ENCODE data around the gene HMGCL. TPM values are rescaled to one million over a fixed set of nuclear protein-coding genes. Genes with fewer than 3 reads are reported as not detected.
A peak's percentile ranks its signal among the peaks of the same experiment; 100 is the strongest.

HMGCL gene
- total RNA-seq, 1 experiment from 2014 or later: 30.4 TPM

- peak; percentile 66 for DNase-seq (ENCODE audit: unreplicated experiment)
- Mint-ChIP-seq H3K4me1 (ENCODE audit: insufficient read depth, unreplicated experiment) (peaks cover 14% of the 10 kb centered on the region), H3K27me3 (ENCODE audit: insufficient read depth, unreplicated experiment) (no peaks in the 10 kb centered on the region), H3K27ac (ENCODE audit: low read depth, unreplicated experiment) (no peak overlapping the region), H3K9me3 (ENCODE audit: unreplicated experiment) (no peaks in the 10 kb centered on the region), H3K4me3 (ENCODE audit: unreplicated experiment) (no peak overlapping the region), H3K36me3 (ENCODE audit: insufficient read depth, unreplicated experiment) (peaks cover 74% of the 10 kb centered on the region)
- ChIA-PET POLR2A (interaction anchor here (0.7 to 1.5 kb wide), 5 partner anchors 8 to 21 kb away, joined by 3 to 15 read pairs (median 4); partner anchors contain the start of gene HMGCL), CTCF (interaction anchor here (0.6 to 1.1 kb wide), 2 partner anchors 55 to 116 kb away, joined by 3 read pairs; no protein-coding TSS in a partner anchor)
- intact Hi-C loops (cut with micrococcal nuclease): no loop called here
- no TSS peak for BruUV-seq (replicated peaks)
- no peak for TF ChIP-seq CTCF (IDR thresholded peaks at IDR 0.05; ENCODE audit: unreplicated experiment)
Observed at GRCh38 chr1:23814016-23814415, 11.2 kb downstream of the HMGCL start.

GRCh38 chr1:23810818-23811540 lies 14.2 kb downstream of the HMGCL start:
- DNase-seq (ENCODE audit: unreplicated experiment): peak; percentile 54
- BruUV-seq (replicated peaks): no TSS peak
- TF ChIP-seq CTCF (IDR thresholded peaks at IDR 0.05; ENCODE audit: unreplicated experiment): peak; percentile 38
- Mint-ChIP-seq H3K36me3 (ENCODE audit: insufficient read depth, unreplicated experiment) (peaks cover 56% of the 10 kb centered on the region), H3K4me1 (ENCODE audit: insufficient read depth, unreplicated experiment) (peaks cover 14% of the 10 kb centered on the region), H3K4me3 (ENCODE audit: unreplicated experiment) (no peak overlapping the region), H3K9me3 (ENCODE audit: unreplicated experiment) (no peaks in the 10 kb centered on the region), H3K27ac (ENCODE audit: low read depth, unreplicated experiment) (peak overlapping the region; percentile 3), H3K27me3 (ENCODE audit: insufficient read depth, unreplicated experiment) (no peaks in the 10 kb centered on the region)
- POLR2A ChIA-PET: interaction anchor here (0.6 to 2.9 kb wide), 10 partner anchors 9 to 144 kb away, joined by 3 to 13 read pairs (median 4); partner anchors contain the start of genes GALE and PITHD1
- CTCF ChIA-PET: interaction anchor here (0.6 to 3.8 kb wide), 28 partner anchors 9 to 232 kb away, joined by 3 to 44 read pairs (median 4); partner anchors contain the start of genes CNR2, FUCA1, GALE and HMGCL
- intact Hi-C loops (cut with micrococcal nuclease): no loop called here

- Mint-ChIP-seq H3K4me3 (ENCODE audit: unreplicated experiment) (no peak overlapping the region), H3K36me3 (ENCODE audit: insufficient read depth, unreplicated experiment) (peaks cover 52% of the 10 kb centered on the region), H3K9me3 (ENCODE audit: unreplicated experiment) (no peaks in the 10 kb centered on the region), H3K27ac (ENCODE audit: low read depth, unreplicated experiment) (no peak overlapping the region), H3K4me1 (ENCODE audit: insufficient read depth, unreplicated experiment) (peaks cover 14% of the 10 kb centered on the region), H3K27me3 (ENCODE audit: insufficient read depth, unreplicated experiment) (no peaks in the 10 kb centered on the region)
- peak; percentile 77 for DNase-seq (ENCODE audit: unreplicated experiment)
- CTCF ChIA-PET: interaction anchor here (0.6 to 3.8 kb wide), 27 partner anchors 8 to 258 kb away, joined by 3 to 44 read pairs (median 4); partner anchors contain the start of genes FUCA1, GALE and HMGCL
- peak; percentile 72 for TF ChIP-seq CTCF (IDR thresholded peaks at IDR 0.05; ENCODE audit: unreplicated experiment)
- no TSS peak for BruUV-seq (replicated peaks)
- POLR2A ChIA-PET: interaction anchor here (0.6 to 1.8 kb wide), 8 partner anchors 9 to 504 kb away, joined by 3 to 8 read pairs (median 4); partner anchors contain the start of genes GALE, HMGCL and PITHD1
- intact Hi-C loops (cut with micrococcal nuclease): loop anchor here (1.0 to 2.0 kb wide), 3 partner anchors 59 to 219 kb away; partner anchors contain the start of gene FUCA1
Observed at GRCh38 chr1:23809751-23810171, 15.5 kb downstream of the HMGCL start.

GRCh38 chr1:23807453-23807852 lies 17.8 kb downstream of the HMGCL start:
- ChIA-PET POLR2A (interaction anchor here (0.7 to 3.3 kb wide), 4 partner anchors 11 to 63 kb away, joined by 3 to 15 read pairs (median 4); partner anchors contain the start of gene PITHD1), CTCF (interaction anchor here (0.6 to 3.0 kb wide), 5 partner anchors 8 to 220 kb away, joined by 4 to 14 read pairs (median 4); no protein-coding TSS in a partner anchor)
- H3K4me1 Mint-ChIP-seq (ENCODE audit: insufficient read depth, unreplicated experiment): peaks cover 14% of the 10 kb centered on the region
- intact Hi-C loops (cut with micrococcal nuclease): no loop called here
- H3K9me3 Mint-ChIP-seq (ENCODE audit: unreplicated experiment): no peaks in the 10 kb centered on the region
- H3K27ac Mint-ChIP-seq (ENCODE audit: low read depth, unreplicated experiment): no peak overlapping the region
- DNase-seq (ENCODE audit: unreplicated experiment): no peak
- BruUV-seq (replicated peaks): no TSS peak
- no peaks in the 10 kb centered on the region for H3K27me3 Mint-ChIP-seq (ENCODE audit: insufficient read depth, unreplicated experiment)
- no peak overlapping the region for H3K4me3 Mint-ChIP-seq (ENCODE audit: unreplicated experiment)
- no peak for TF ChIP-seq CTCF (IDR thresholded peaks at IDR 0.05; ENCODE audit: unreplicated experiment)
- peaks cover 30% of the 10 kb centered on the region for H3K36me3 Mint-ChIP-seq (ENCODE audit: insufficient read depth, unreplicated experiment)

All from MCF 10A (cell line).